Colonic mucosa (tissue), 4 donors: ENCODE measurements around the gene DARS1. TPM values are rescaled to one million over a fixed set of nuclear protein-coding genes. Genes with fewer than 3 reads are reported as not detected.
"Not testable (repeated sequence)": the region's sequence is repeated elsewhere in the genome, so short reads cannot be mapped to it uniquely, and the experiment has no call there.

Experiments used
- DNase-seq: peaks from one replicate; pipeline ENCODE4 v3.0.0-alpha.2; 2020
- H3K27ac ChIP-seq: fragments of 200-600 bp; one replicate; pipeline ENCODE4 v1.8.0; 2021
- H3K27me3 ChIP-seq: fragments of 200-600 bp; one replicate; pipeline ENCODE4 v1.8.0; 2021
- H3K36me3 ChIP-seq: fragments of 200-600 bp; one replicate; pipeline ENCODE4 v1.8.0; 2021
- H3K4me1 ChIP-seq: fragments of 200-600 bp; one replicate; pipeline ENCODE4 v1.8.0; 2021; ENCODE audit warnings: mild to moderate bottlenecking
- H3K4me3 ChIP-seq: fragments of 200-600 bp; one replicate; pipeline ENCODE4 v1.8.0; 2021
- H3K9ac ChIP-seq, 2 donors: one replicate each; pipeline ENCODE4 v1.7.0; 2013; ENCODE audit warnings: control low read depth in 2 of 2, low read depth in 2 of 2, low read length in 2 of 2
- H3K9me3 ChIP-seq: fragments of 200-600 bp; one replicate; pipeline ENCODE4 v1.8.0; 2021
- intact Hi-C: fragments of 100-400 bp; cut with DNase I; formaldehyde crosslinking; loops from one replicate; pipeline ENCODE4 v1.14.1; 2022
- total RNA-seq, 2 donors: library from RNA; stranded (reverse); fragmentation: NEBNext Ultra II Directional in 1 of 2; extraction: Animal tissue kit (Norgen Biotek cat#: 25700) in 1 of 2; gene quantifications; one replicate each; pipeline ENCODE4 v1.2.1, GENCODE V29; 2021
- TF ChIP-seq, protein P1 (sequence below): fragments of 200-600 bp; IDR thresholded peaks from one replicate; pipeline ENCODE4 v1.8.0; 2022; ENCODE audit warnings: antibody characterized with exemption, mild to moderate bottlenecking
- donor health status: healthy.
- donor health status: DM: no; HTN: no; CAD: no.
- donor health status: DM: no; HTN: no; CAD: no.

DARS1 gene
- total RNA-seq, 2 donors from 2014 or later, result 52.4 to 80.7 TPM

DNA sequence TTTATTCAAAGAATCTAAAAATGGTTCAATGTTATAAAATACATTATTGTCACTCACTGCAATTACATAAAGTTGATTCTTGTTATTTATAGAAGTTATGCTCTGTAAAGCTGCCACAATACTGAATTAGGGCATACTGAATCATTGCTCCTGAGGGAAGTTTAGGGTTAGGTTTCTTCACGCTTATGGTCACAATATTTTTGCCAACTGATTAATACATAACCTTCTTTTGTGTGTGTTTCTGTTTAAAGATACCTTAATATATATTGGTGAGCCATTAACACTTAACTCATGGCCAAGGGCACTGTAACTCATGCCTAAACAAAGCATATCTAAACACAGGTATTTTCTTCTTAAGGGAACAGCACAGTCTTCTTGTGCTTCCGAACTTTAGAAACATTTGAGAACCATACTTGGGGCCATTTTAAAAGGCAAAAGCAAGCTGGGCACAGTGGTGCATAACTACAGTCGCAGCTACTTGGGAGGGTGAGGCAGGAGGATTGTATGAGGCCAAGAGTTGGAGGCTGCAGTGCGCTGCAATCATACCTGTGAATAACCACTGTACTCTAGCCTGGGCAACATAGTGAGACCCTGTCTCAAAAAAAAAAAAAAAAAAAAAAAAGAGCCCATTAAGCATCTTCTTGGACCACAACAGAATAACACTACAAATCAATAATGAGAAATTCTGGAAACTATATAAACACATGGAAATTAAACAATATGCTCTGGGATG lies 15.6 kb downstream of the DARS1 start:
- intact Hi-C loops, result no loop called here
- no peaks in the 10 kb centered on the region for H3K4me1 ChIP-seq

DNA sequence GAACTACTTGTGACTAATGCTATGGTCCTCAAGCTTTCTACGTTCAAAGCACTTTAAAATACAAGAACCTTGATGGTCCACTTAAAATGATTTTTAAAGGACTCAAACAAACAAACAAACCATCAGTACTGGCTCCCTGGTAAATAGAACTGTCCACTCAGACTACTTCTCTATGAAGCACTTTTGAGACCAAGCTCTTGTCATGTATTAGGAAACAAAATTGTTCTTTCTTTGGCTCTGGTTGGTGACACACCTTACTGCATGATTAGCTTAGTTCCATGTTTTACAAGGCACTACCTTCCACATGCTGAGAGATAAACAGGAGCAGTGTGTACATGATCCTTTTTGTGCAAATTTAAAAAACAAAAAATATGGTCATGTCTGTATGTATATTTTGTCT lies 19.7 kb downstream of the DARS1 start:
- no peak overlapping the region for H3K9ac ChIP-seq
- H3K4me3 ChIP-seq, result no peak overlapping the region
- intact Hi-C loops, result no loop called here
- H3K4me1 ChIP-seq, result peaks cover 4% of the 10 kb centered on the region
- H3K36me3 ChIP-seq, result no peaks in the 10 kb centered on the region
- no peak overlapping the region for H3K27ac ChIP-seq
- H3K27me3 ChIP-seq, result no peaks in the 10 kb centered on the region
- DNase-seq, result no peak
- TF ChIP-seq, protein P1, sequence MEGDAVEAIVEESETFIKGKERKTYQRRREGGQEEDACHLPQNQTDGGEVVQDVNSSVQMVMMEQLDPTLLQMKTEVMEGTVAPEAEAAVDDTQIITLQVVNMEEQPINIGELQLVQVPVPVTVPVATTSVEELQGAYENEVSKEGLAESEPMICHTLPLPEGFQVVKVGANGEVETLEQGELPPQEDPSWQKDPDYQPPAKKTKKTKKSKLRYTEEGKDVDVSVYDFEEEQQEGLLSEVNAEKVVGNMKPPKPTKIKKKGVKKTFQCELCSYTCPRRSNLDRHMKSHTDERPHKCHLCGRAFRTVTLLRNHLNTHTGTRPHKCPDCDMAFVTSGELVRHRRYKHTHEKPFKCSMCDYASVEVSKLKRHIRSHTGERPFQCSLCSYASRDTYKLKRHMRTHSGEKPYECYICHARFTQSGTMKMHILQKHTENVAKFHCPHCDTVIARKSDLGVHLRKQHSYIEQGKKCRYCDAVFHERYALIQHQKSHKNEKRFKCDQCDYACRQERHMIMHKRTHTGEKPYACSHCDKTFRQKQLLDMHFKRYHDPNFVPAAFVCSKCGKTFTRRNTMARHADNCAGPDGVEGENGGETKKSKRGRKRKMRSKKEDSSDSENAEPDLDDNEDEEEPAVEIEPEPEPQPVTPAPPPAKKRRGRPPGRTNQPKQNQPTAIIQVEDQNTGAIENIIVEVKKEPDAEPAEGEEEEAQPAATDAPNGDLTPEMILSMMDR, result no peak
- H3K9me3 ChIP-seq, result no peaks in the 10 kb centered on the region

More for the DNA sequence above, 15.6 kb downstream of the DARS1 start:
- Histone ChIP-seq H3K9me3 (no peaks in the 10 kb centered on the region), H3K9ac (no peak overlapping the region), H3K27ac (no peak overlapping the region), H3K4me3 (no peak overlapping the region), H3K36me3 (no peaks in the 10 kb centered on the region), H3K27me3 (no peaks in the 10 kb centered on the region)
- no peak for DNase-seq
- TF ChIP-seq, protein P1, result no peak

DNA sequence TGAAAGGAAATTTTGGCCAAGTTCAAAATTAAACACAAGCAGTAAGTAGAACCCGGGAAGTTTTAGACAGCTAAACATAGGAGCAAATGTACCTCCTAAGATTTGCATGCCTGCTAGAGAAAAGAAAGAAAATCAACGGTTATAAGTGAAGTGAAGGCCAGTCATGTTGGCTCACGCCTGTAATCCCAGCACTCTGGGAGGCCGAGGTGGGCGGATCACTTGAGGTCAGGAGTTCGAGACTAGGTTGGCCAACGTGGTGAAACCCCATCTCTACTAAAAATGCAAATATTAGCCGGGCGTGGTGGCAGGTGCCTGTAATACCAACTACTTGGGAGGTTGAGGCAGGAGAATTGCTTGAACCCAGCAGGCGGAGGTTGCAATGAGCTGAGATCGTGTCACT lies 21.0 kb downstream of the DARS1 start:
- H3K27me3 ChIP-seq, H3K9ac ChIP-seq, H3K4me3 ChIP-seq, H3K36me3 ChIP-seq, H3K9me3 ChIP-seq, DNase-seq, intact Hi-C loops, H3K27ac ChIP-seq, H3K4me1 ChIP-seq: not testable (repeated sequence)

DNA sequence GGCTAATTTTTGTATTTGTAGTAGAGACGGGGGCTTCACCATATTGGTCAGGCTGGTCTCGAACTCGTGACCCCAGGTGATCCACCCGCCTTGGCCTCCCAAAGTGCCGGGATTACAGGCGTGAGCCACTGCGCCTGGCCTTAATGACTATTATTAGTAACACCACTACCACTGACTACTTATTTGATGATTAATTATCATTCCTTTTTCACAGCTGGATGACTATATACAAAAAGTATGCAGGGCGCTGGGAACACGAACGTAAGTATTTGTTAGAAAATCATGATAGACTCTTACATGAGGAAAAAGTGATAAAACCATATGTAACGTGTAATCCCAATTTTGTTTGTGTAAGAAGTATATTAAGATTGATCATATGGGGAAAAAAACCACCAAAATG lies 21.6 kb downstream of the DARS1 start:
- no peaks in the 10 kb centered on the region for H3K27me3 ChIP-seq
- H3K36me3 ChIP-seq, result no peaks in the 10 kb centered on the region
- peaks cover 5% of the 10 kb centered on the region for H3K4me1 ChIP-seq
- intact Hi-C loops, result no loop called here
- TF ChIP-seq, protein P1, result no peak
- no peak for DNase-seq
- H3K4me3 ChIP-seq, result no peak overlapping the region
- H3K9me3 ChIP-seq, result no peaks in the 10 kb centered on the region
- no peak overlapping the region for H3K27ac ChIP-seq
- H3K9ac ChIP-seq, result no peak overlapping the region

DNA sequence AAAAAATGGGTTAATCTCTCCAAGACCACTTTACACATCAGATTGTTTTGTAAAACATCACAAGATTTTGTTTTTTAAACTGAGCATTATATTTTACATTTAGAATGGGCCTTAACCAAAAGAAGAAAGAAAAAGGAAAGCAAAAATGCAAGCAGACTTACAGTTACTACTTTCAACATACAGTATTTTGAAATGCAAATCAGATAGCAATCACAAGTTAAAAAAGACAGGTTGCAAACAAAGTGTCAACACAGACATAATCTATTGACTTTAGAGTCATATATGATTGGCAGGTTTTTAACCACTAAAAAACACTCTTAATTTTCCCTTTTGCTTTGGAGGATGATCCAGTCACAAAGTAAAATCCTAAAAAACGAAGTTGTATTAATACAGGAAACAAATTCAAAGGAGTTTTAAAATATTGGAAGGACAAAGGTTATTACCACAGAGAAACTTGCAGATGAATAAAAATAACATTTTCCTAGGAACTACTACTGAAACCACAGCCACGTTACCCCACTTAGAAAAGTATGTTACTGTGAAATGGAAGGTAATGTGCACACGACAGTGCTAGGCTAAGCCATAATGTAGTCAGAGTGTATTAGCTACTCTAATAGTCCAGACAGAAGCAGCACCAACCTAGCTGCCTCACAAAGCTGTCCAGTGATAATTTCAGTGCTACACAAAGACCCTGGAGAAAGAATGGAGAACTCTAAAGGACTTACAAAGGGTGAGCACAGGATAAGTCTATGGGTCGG lies 22.9 kb downstream of the DARS1 start:
- TF ChIP-seq, protein P1, result no peak
- intact Hi-C loops, result no loop called here
- Histone ChIP-seq H3K9me3 (no peaks in the 10 kb centered on the region), H3K9ac (no peak overlapping the region), H3K27me3 (no peaks in the 10 kb centered on the region), H3K27ac (no peak overlapping the region), H3K4me1 (peaks cover 5% of the 10 kb centered on the region), H3K36me3 (no peaks in the 10 kb centered on the region), H3K4me3 (no peak overlapping the region)
- DNase-seq, result no peak
